ENCODE measurements around the gene RIF1. TPM values are rescaled to one million over a fixed set of nuclear protein-coding genes. Genes with fewer than 3 reads are reported as not detected.

Gene RIF1
- total and polyA plus RNA-seq, 9 of the 15 experiments (the other 6 are each of a cell fraction or from before 2014, with no cell fraction given), result 11.0 to 109 (median 44.2) TPM

DNA sequence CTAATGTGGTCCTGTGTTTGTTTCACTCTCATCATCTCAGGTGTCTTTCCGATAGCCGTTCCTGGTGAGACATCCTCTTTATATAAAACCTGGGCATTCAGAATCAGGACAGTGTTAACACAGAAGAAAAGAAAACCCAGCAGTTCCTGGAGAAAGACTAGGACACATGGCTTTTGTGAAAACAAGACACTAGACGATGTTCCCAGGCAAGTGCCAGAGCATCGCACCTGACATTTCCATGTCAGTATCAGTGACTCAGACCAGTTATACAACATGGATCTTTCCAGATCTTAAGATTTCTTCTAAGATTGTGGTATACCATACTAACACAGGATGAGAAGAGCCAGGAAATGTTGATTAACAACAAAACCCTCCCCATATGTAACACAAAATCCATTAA, 96.5 kb downstream of the RIF1 start:
- DNase-seq (ENCODE audit: extremely low read depth in 1 of 4, low spot score in 3 of 4) (no peak), FAIRE-seq (no peak), ATAC-seq (no peak)
- Histone ChIP-seq H4K20me1 (replicated peaks; ENCODE audit: control insufficient read depth, insufficient read depth, low read length) (no peaks in the 10 kb centered on the region), H3K27ac (ENCODE audit: extremely low read depth, low read depth, low read length) (no peak overlapping the region), H2AFZ (ENCODE audit: low read depth, low read length) (no peak overlapping the region), H3K9ac (ENCODE audit: insufficient read depth in 1 of 2, low read depth in 2 of 2, low read length in 2 of 2) (no peak overlapping the region), H3K9me1 (ENCODE audit: control insufficient read depth, insufficient read depth, low read length) (no peaks in the 10 kb centered on the region), H3K4me1 (replicated peaks in 1 of 2; ENCODE audit: control insufficient read depth in 2 of 2, insufficient read depth in 2 of 2, low read length in 2 of 2) (no peaks in the 10 kb centered on the region; a peak in 1 of 5 replicates), H3K4me2 (ENCODE audit: insufficient read depth, low read length) (no peak overlapping the region), H3K4me3 (no peak overlapping the region), H3K27me3 (ENCODE audit: control insufficient read depth in 2 of 2, insufficient read depth in 2 of 2, low read length in 2 of 2) (no peaks in the 10 kb centered on the region), H3K9me3 (replicated peaks; ENCODE audit: control insufficient read depth, insufficient read depth, low read depth, low read length) (no peaks in the 10 kb centered on the region), H3K36me3 (ENCODE audit: control insufficient read depth, insufficient read depth, low read length) (peaks cover 12% of the 10 kb centered on the region; the same call in 2 of the 3 replicates), H3K79me2 (ENCODE audit: control insufficient read depth, insufficient read depth, low read length) (no peaks in the 10 kb centered on the region)
- no peak for TF ChIP-seq ETV5 (CRISPR knock-in tag; IDR thresholded peaks at IDR 0.05; ENCODE audit: low read depth)
- no peak for TF ChIP-seq PHB2 (IDR thresholded peaks at IDR 0.05; ENCODE audit: low read depth)
- TF ChIP-seq, protein P1, sequence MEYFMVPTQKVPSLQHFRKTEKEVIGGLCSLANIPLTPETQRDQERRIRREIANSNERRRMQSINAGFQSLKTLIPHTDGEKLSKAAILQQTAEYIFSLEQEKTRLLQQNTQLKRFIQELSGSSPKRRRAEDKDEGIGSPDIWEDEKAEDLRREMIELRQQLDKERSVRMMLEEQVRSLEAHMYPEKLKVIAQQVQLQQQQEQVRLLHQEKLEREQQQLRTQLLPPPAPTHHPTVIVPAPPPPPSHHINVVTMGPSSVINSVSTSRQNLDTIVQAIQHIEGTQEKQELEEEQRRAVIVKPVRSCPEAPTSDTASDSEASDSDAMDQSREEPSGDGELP (CRISPR knock-in tag; IDR thresholded peaks at IDR 0.05; ENCODE audit: borderline replicate concordance), result no peak
- TF ChIP-seq, protein P2, sequence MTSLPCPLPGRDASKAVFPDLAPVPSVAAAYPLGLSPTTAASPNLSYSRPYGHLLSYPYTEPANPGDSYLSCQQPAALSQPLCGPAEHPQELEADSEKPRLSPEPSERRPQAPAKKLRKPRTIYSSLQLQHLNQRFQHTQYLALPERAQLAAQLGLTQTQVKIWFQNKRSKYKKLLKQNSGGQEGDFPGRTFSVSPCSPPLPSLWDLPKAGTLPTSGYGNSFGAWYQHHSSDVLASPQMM (CRISPR knock-in tag; IDR thresholded peaks at IDR 0.05), result no peak
- TF ChIP-seq NFIX (CRISPR knock-in tag; IDR thresholded peaks at IDR 0.05; ENCODE audit: low read depth), result no peak
- no peak for TF ChIP-seq TGIF2 (CRISPR knock-in tag; IDR thresholded peaks at IDR 0.05)
- TF ChIP-seq BCOR (IDR thresholded peaks at IDR 0.05), result no peak
- TF ChIP-seq NR2C1 (IDR thresholded peaks at IDR 0.05), result no peak
- TF ChIP-seq NR2C1 (tag; IDR thresholded peaks at IDR 0.05), result no peak
- TF ChIP-seq POLR2B (IDR thresholded peaks at IDR 0.05; ENCODE audit: low read depth, partially characterized antibody), result no peak
- no peak for TF ChIP-seq ZFX (CRISPR knock-in tag; IDR thresholded peaks at IDR 0.05)
- in situ Hi-C loops (cut with MboI), result loop anchor here (5.0 kb wide), 1 partner anchor 506 kb away; no protein-coding TSS in a partner anchor
- 94% methylated on average over 4 of the region's 4 CpGs for WGBS (ENCODE audit: insufficient coverage, low coverage, missing lambda C conversion rate)
- ChIA-PET POLR2A (interaction anchor here (1.8 kb wide), 1 partner anchor 9 kb away, joined by 5 read pairs; no protein-coding TSS in a partner anchor), CTCF (ENCODE audit: low intra/inter-chr PET ratio) (no interaction called here)
- intact Hi-C loops (cut with micrococcal nuclease), result no loop called here
- no TSS peak for BruUV-seq (replicated peaks)

Measured in K562 (cell line).